ENCODE results near the gene PSMB2. TPM values are rescaled to one million over a fixed set of nuclear protein-coding genes. Genes with fewer than 3 reads are reported as not detected.
"Not testable (repeated sequence)": the region's sequence is repeated elsewhere in the genome, so short reads cannot be mapped to it uniquely, and the experiment has no call there.

Gene PSMB2
- total and polyA plus RNA-seq, 2 experiments from 2014 or later: 29.0 to 106 TPM

DNA sequence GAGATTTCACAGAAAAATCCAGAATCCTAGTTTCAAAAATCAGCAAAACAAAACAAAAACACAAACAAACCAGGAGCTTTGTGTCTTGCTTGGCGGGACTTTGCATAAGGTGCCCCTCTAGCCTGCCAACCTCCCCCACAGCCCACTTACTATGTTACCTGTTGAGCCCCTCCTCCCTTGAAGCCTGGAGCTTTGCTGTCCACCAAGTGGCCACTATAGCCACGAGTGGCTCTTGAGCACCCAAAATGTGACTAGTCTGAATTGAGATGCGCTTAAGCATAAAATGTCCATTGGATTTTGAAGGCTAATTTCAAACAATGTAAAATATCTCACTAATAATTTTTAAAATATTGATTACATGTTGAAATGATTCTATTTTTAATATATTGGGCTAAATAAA is 56.0 kb downstream of the PSMB2 start:
- no peak overlapping the region for H3K4me3 ChIP-seq
- DNase-seq: no peak
- in situ Hi-C loops (cut with MboI): no loop called here
- H3K4me1 ChIP-seq (ENCODE audit: insufficient read depth): no peaks in the 10 kb centered on the region
- no peaks in the 10 kb centered on the region for H3K79me2 ChIP-seq (ENCODE audit: insufficient read depth)
- H2AFZ ChIP-seq: no peak overlapping the region
- 72 to 76% methylated on average over 3 of the region's 3 CpGs for WGBS, 2 experiments (ENCODE audit: low coverage in 1 of 2, low lambda C conversion rate in 2 of 2, missing lambda C conversion rate in 2 of 2)
- H3K36me3 ChIP-seq (ENCODE audit: low read depth): no peaks in the 10 kb centered on the region
- H3K9ac ChIP-seq: no peak overlapping the region
- H4K20me1 ChIP-seq (ENCODE audit: insufficient read depth): no peaks in the 10 kb centered on the region
- no peaks in the 10 kb centered on the region for H3K9me2 ChIP-seq (ENCODE audit: insufficient read depth)
- TF ChIP-seq EZH2 (IDR thresholded peaks at IDR 0.05; ENCODE audit: insufficient read depth, poor library complexity, severe bottlenecking): no peak
- no peak for TF ChIP-seq EZH2phosphoT487 (IDR thresholded peaks at IDR 0.05; ENCODE audit: insufficient read depth, low read depth)
- H3K9me3 ChIP-seq (ENCODE audit: low read depth): no peaks in the 10 kb centered on the region
- H3K4me2 ChIP-seq (ENCODE audit: unreplicated experiment): no peak overlapping the region
- H3K27me3 ChIP-seq (replicated peaks; ENCODE audit: insufficient read depth): no peaks in the 10 kb centered on the region
- no peak overlapping the region for H3K27ac ChIP-seq
- H3F3A ChIP-seq (ENCODE audit: insufficient read depth): no peaks in the 10 kb centered on the region

DNA sequence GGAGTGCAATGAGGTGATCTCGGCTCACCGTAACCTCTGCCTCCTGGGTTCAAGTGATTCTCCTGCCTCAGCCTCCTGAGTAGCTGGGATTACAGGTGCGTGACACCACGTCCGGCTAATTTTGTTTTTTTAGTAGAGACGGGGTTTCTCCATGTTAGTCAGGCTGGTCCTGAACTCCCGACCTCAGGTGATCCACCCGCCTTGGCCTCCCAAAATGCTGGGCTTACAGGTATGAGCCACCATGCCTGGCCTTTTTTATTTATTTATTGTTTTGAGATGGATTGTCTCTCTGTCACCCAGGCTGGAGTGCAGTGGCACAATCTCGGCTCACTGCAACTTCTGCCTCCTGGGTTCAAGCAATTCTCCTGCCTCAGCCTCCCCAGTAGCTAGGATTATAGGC is 59.7 kb downstream of the PSMB2 start:
- H3K36me3 ChIP-seq (ENCODE audit: low read depth); H3K27ac ChIP-seq; H3K9ac ChIP-seq; H3F3A ChIP-seq (ENCODE audit: insufficient read depth); H3K4me3 ChIP-seq; H3K79me2 ChIP-seq (ENCODE audit: insufficient read depth); H3K27me3 ChIP-seq (replicated peaks; ENCODE audit: insufficient read depth); H3K4me1 ChIP-seq (ENCODE audit: insufficient read depth); H3K4me2 ChIP-seq (ENCODE audit: unreplicated experiment); in situ Hi-C loops (cut with MboI); DNase-seq; H2AFZ ChIP-seq; H4K20me1 ChIP-seq (ENCODE audit: insufficient read depth); H3K9me3 ChIP-seq (ENCODE audit: low read depth); H3K9me2 ChIP-seq (ENCODE audit: insufficient read depth): not testable (repeated sequence)
- WGBS, 2 experiments (ENCODE audit: low coverage in 1 of 2, low lambda C conversion rate in 2 of 2, missing lambda C conversion rate in 2 of 2): 96 to 97% methylated on average over 9 of the region's 9 CpGs

DNA sequence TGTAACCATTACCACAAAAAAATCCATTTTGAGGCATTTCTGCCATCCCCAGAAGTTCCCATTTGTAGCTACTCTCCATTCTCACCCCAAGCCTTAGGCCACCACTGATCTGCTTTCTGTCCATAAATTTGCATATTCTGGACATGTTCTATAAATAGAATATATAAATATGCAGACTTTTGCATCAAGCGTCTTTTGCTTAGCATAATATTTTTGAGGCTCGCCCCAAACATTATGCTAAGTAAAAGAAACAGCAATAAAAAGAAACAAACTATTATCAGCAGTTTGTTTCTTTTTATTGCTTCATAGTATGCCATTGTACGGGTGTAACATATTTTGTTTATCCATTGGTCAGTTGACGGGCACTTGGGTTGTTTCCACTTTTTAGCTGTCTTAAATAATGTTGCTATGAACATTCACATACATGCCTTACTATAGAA is 60.4 kb downstream of the PSMB2 start:
- Histone ChIP-seq H3K4me2 (ENCODE audit: unreplicated experiment) (no peak overlapping the region), H3K27ac (no peak overlapping the region), H3K4me1 (ENCODE audit: insufficient read depth) (no peaks in the 10 kb centered on the region), H2AFZ (no peak overlapping the region), H3K9me2 (ENCODE audit: insufficient read depth) (no peaks in the 10 kb centered on the region), H3F3A (ENCODE audit: insufficient read depth) (no peaks in the 10 kb centered on the region), H3K4me3 (no peak overlapping the region), H3K36me3 (ENCODE audit: low read depth) (no peaks in the 10 kb centered on the region), H4K20me1 (ENCODE audit: insufficient read depth) (no peaks in the 10 kb centered on the region), H3K27me3 (replicated peaks; ENCODE audit: insufficient read depth) (no peaks in the 10 kb centered on the region), H3K79me2 (ENCODE audit: insufficient read depth) (no peaks in the 10 kb centered on the region), H3K9me3 (ENCODE audit: low read depth) (no peaks in the 10 kb centered on the region), H3K9ac (no peak overlapping the region)
- no peak for DNase-seq
- TF ChIP-seq EZH2phosphoT487 (IDR thresholded peaks at IDR 0.05; ENCODE audit: insufficient read depth, low read depth) (no peak), EZH2 (IDR thresholded peaks at IDR 0.05; ENCODE audit: insufficient read depth, poor library complexity, severe bottlenecking) (no peak)
- in situ Hi-C loops (cut with MboI): no loop called here
- WGBS, 2 experiments (ENCODE audit: low coverage in 1 of 2, low lambda C conversion rate in 2 of 2, missing lambda C conversion rate in 2 of 2): 69 to 71% methylated on average over 4 of the region's 4 CpGs

DNA sequence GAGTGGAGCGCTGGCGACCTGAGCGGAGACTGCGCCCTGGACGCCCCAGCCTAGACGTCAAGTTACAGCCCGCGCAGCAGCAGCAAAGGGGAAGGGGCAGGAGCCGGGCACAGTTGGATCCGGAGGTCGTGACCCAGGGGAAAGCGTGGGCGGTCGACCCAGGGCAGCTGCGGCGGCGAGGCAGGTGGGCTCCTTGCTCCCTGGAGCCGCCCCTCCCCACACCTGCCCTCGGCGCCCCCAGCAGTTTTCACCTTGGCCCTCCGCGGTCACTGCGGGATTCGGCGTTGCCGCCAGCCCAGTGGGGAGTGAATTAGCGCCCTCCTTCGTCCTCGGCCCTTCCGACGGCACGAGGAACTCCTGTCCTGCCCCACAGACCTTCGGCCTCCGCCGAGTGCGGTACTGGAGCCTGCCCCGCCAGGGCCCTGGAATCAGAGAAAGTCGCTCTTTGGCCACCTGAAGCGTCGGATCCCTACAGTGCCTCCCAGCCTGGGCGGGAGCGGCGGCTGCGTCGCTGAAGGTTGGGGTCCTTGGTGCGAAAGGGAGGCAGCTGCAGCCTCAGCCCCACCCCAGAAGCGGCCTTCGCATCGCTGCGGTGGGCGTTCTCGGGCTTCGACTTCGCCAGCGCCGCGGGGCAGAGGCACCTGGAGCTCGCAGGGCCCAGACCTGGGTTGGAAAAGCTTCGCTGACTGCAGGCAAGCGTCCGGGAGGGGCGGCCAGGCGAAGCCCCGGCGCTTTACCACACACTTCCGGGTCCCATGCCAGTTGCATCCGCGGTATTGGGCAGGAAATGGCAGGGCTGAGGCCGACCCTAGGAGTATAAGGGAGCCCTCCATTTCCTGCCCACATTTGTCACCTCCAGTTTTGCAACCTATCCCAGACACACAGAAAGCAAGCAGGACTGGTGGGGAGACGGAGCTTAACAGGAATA is 64.0 kb downstream of the PSMB2 start:
- Histone ChIP-seq H3K4me2 (ENCODE audit: unreplicated experiment) (peak overlapping the region; percentile 15), H3K9me3 (ENCODE audit: low read depth) (no peaks in the 10 kb centered on the region), H2AFZ (peak overlapping the region; percentile 89), H3K36me3 (ENCODE audit: low read depth) (no peaks in the 10 kb centered on the region), H3K79me2 (ENCODE audit: insufficient read depth) (no peaks in the 10 kb centered on the region), H3F3A (ENCODE audit: insufficient read depth) (no peaks in the 10 kb centered on the region), H3K27ac (no peak overlapping the region), H3K9me2 (ENCODE audit: insufficient read depth) (no peaks in the 10 kb centered on the region), H3K4me1 (ENCODE audit: insufficient read depth) (no peaks in the 10 kb centered on the region), H3K9ac (peak overlapping the region; percentile 49), H3K4me3 (peak overlapping the region; percentile 41), H3K27me3 (replicated peaks; ENCODE audit: insufficient read depth) (no peaks in the 10 kb centered on the region), H4K20me1 (ENCODE audit: insufficient read depth) (no peaks in the 10 kb centered on the region)
- in situ Hi-C loops (cut with MboI): no loop called here
- WGBS, 2 experiments (ENCODE audit: low coverage in 1 of 2, low lambda C conversion rate in 2 of 2, missing lambda C conversion rate in 2 of 2): 19 to 28% methylated on average over 46 to 60 of the region's 70 CpGs
- TF ChIP-seq EZH2phosphoT487 (IDR thresholded peaks at IDR 0.05; ENCODE audit: insufficient read depth, low read depth) (no peak), EZH2 (IDR thresholded peaks at IDR 0.05; ENCODE audit: insufficient read depth, poor library complexity, severe bottlenecking) (no peak)
- peak; percentile 44 for DNase-seq

DNA sequence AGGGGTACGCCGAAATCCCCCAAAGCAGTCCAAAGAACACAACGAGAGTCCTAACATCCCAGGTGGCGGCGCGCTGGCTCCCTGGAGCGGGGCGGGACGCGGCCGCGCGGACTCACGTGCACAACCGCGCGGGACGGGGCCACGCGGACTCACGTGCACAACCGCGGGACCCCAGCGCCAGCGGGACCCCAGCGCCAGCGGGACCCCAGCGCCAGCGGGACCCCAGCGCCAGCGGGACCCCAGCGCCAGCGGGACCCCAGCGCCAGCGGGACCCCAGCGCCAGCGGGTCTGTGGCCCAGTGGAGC is 64.6 kb downstream of the PSMB2 start:
- H3K27me3 ChIP-seq (replicated peaks; ENCODE audit: insufficient read depth); DNase-seq; H2AFZ ChIP-seq; H3K9me3 ChIP-seq (ENCODE audit: low read depth); H3F3A ChIP-seq (ENCODE audit: insufficient read depth); H3K27ac ChIP-seq; H3K9ac ChIP-seq; H3K36me3 ChIP-seq (ENCODE audit: low read depth); H4K20me1 ChIP-seq (ENCODE audit: insufficient read depth); H3K4me1 ChIP-seq (ENCODE audit: insufficient read depth); H3K4me2 ChIP-seq (ENCODE audit: unreplicated experiment); H3K4me3 ChIP-seq; in situ Hi-C loops (cut with MboI); H3K79me2 ChIP-seq (ENCODE audit: insufficient read depth); H3K9me2 ChIP-seq (ENCODE audit: insufficient read depth): not testable (repeated sequence)
- 29 to 35% methylated on average over 29 to 34 of the region's 37 CpGs for WGBS, 2 experiments (ENCODE audit: low coverage in 1 of 2, low lambda C conversion rate in 2 of 2, missing lambda C conversion rate in 2 of 2)

Measured in GM23248 (cell line).